HG03045 (cell line): ENCODE results near the gene POM121.
"Not testable (repeated sequence)": the region's sequence is repeated elsewhere in the genome, so short reads cannot be mapped to it uniquely, and the experiment has no call there.

Experiments used
- ATAC-seq: cut with Tn5 transposase; IDR thresholded peaks from one replicate; pipeline ENCODE4 v1.9.1; 2021; ENCODE audit warnings: mild to moderate bottlenecking, moderate library complexity; ENCODE audit not compliant: unreplicated experiment

POM121 gene

GRCh38 chr7:72949276-72949675 is 24.4 kb downstream of the POM121 start:
- ATAC-seq = not testable (repeated sequence)

DNA sequence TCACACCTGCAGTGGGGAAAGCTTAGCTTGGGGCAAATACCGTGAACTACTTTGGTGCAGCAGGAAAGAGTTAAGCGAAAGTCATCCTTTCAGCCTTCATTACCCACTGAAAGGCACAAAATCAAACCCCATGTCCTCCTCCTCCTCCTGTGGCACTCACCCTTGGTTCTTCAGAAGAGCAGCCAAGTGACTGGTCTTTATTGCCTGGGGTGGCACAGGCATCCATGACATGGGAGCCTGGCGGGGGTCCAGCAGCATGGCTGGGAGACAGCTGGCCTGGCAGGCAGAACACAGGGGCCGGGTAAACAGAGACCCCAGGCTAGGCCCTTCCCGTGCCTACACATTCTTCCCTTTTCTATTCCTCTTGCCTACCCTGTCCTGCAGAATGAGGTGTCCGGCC is 24.8 kb downstream of the POM121 start:
- not testable (repeated sequence) for ATAC-seq

- not testable (repeated sequence) for ATAC-seq
Measured at GRCh38 chr7:72950432-72950831, 25.5 kb downstream of the POM121 start.

GRCh38 chr7:72953901-72954562 is 29.1 kb downstream of the POM121 start:
- ATAC-seq = peak; percentile 49

DNA sequence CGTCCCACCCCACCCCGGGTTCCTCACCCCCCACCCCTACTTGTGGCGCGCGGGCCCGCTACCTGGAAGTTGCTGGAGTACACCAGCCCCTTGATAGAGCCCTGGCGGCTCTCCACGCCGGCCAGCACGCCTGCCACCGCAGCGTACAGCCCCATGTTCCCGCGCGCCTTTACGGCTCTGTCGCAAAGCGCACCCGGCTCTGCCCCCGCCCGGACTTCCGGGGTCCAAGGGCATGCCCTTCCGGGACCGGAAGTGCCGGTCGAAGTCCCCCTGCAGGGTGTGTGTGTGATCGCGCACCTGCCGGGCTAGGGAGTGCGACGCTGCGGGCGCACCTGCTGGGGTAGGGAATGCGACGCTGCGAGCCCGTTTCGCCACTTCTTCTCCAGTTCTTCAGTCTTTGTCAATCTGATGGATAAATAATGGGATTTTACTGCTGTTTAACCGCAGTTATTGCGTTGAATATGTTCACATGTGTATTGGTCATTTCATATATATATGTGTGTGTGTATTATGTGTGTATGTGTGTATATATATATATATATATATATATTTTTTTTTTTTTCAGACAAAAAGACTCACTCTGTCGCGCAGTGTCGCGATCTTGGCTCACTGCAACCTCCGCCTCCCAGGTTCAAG is 29.8 kb downstream of the POM121 start:
- ATAC-seq = peak; percentile 88

DNA sequence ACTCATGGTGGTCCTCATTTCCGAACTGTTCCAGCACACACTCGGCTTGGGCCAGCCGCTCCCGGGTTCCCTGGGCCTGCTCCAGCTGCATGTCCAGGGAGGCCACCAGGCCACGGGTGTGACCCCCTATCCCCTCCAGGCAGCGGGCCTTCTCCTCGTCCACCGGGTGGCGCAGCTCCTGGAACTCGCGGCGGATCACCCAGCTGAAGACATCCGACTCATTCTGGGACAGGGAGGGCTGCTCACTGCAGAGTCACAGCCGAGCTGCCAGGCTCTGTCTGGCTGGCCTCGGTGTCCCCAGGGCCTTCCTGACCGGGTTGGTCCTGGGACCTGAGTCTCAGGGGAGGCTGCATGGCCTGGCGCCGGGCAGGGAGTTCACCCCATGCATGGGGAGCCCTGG is 35.1 kb downstream of the POM121 start:
- not testable (repeated sequence) for ATAC-seq

- not testable (repeated sequence) for ATAC-seq
Measured at GRCh38 chr7:72960626-72961345, 35.9 kb downstream of the POM121 start.

GRCh38 chr7:72961346-72961650 is 36.4 kb downstream of the POM121 start:
- ATAC-seq = not testable (repeated sequence)

- not testable (repeated sequence) for ATAC-seq
Measured at GRCh38 chr7:72963056-72963455, 38.2 kb downstream of the POM121 start.

- ATAC-seq = not testable (repeated sequence)
Measured at GRCh38 chr7:72965186-72965975, 40.5 kb downstream of the POM121 start.

GRCh38 chr7:72966892-72967291 is 42.0 kb downstream of the POM121 start:
- not testable (repeated sequence) for ATAC-seq

- not testable (repeated sequence) for ATAC-seq
Measured at GRCh38 chr7:72968980-72969516, 44.2 kb downstream of the POM121 start, which contains the start of gene TRIM74. TSS of gene TRIM74 (minus strand) at chr7:72969466. CDS start at chr7:72966157, 3,309 bp downstream.

GRCh38 chr7:72969688-72970087 is 44.8 kb downstream of the POM121 start:
- not testable (repeated sequence) for ATAC-seq

- ATAC-seq = not testable (repeated sequence)
Measured at GRCh38 chr7:72971505-72971904, 46.6 kb downstream of the POM121 start.

GRCh38 chr7:72974781-72975180 is 49.9 kb downstream of the POM121 start:
- not testable (repeated sequence) for ATAC-seq

- not testable (repeated sequence) for ATAC-seq
Measured at GRCh38 chr7:72975656-72976286, 50.9 kb downstream of the POM121 start.

- not testable (repeated sequence) for ATAC-seq
Measured at GRCh38 chr7:72976434-72976833, 51.5 kb downstream of the POM121 start.

DNA sequence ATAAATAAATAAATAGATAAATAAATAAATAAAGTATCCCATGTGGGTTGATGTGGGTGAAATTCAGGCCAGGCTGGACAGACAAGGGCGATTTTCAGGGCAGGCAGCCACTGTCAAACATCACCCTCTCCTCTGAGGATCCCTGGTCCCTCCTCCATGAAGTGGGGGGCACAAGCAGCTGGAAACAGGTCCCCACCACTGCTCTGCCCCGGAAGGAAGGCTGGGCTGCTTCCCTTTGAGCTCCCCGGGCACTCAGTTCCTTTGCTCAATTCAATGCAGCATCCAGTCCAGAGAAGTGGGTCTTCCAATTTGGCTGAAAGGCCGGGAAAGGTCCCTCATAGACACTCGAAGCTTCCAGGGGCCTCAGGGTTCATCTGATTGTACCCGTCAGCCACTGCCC is 55.5 kb downstream of the POM121 start:
- ATAC-seq = not testable (repeated sequence)

- not testable (repeated sequence) for ATAC-seq
Measured at GRCh38 chr7:72982084-72982483, 57.2 kb downstream of the POM121 start.
